Mesenchymal stem cell (in vitro differentiated cells and primary cell): ENCODE results near the gene ACAP1.

ENCODE experiments used
- DNase-seq: peaks from one replicate; pipeline ENCODE4 v3.0.0-alpha.2; 2013
- H2AFZ ChIP-seq: one replicate; pipeline ENCODE4 v1.6.1; 2013; ENCODE audit warnings: low read depth, mild to moderate bottlenecking, control low read depth, inconsistent platforms, low read length, moderate library complexity
- H2AK5ac ChIP-seq: 2 replicates; pipeline ENCODE4 v1.6.1; 2013; ENCODE audit warnings: low read length, moderate library complexity, mild to moderate bottlenecking, inconsistent platforms; ENCODE audit not compliant: severe bottlenecking
- H2BK120ac ChIP-seq: one replicate; pipeline ENCODE4 v1.6.1; 2013; ENCODE audit warnings: low read depth, mild to moderate bottlenecking, inconsistent platforms, low read length, moderate library complexity
- H2BK12ac ChIP-seq, 2 experiments: one replicate each; pipeline ENCODE4 v1.6.1; 2013; ENCODE audit warnings: inconsistent platforms in 2 of 2, low read length in 2 of 2, mild to moderate bottlenecking in 2 of 2, moderate library complexity in 2 of 2, control low read depth in 1 of 2
- H2BK15ac ChIP-seq: one replicate; pipeline ENCODE4 v1.6.1; 2013; ENCODE audit warnings: mild to moderate bottlenecking, low read depth, inconsistent platforms; ENCODE audit not compliant: poor library complexity, severe bottlenecking
- H2BK5ac ChIP-seq: 2 replicates; pipeline ENCODE4 v1.6.1; 2013; ENCODE audit warnings: low read depth, mild to moderate bottlenecking, low read length, control low read depth, inconsistent platforms; ENCODE audit not compliant: poor library complexity, severe bottlenecking
- H3K14ac ChIP-seq, 2 experiments: one replicate each; pipeline ENCODE4 v1.6.1; 2013; ENCODE audit warnings: inconsistent platforms in 2 of 2, low read length in 2 of 2, control low read depth in 1 of 2, mild to moderate bottlenecking in 1 of 2, moderate library complexity in 1 of 2
- H3K18ac ChIP-seq, 2 experiments: one replicate each; pipeline ENCODE4 v1.6.1; 2013; ENCODE audit warnings: inconsistent platforms in 2 of 2, low read length in 2 of 2, control low read depth in 1 of 2, low read depth in 1 of 2, mild to moderate bottlenecking in 1 of 2
- H3K23ac ChIP-seq, 2 experiments: one replicate each; pipeline ENCODE4 v1.6.1; 2013; ENCODE audit warnings: inconsistent platforms in 2 of 2, low read length in 2 of 2, mild to moderate bottlenecking in 2 of 2, moderate library complexity in 2 of 2, control low read depth in 1 of 2
- H3K27ac ChIP-seq: 2 replicates; pipeline ENCODE4 v1.5.1; 2013; ENCODE audit warnings: mild to moderate bottlenecking, moderate library complexity, low read length, control low read depth, inconsistent platforms; ENCODE audit not compliant: poor library complexity, severe bottlenecking
- H3K27me3 ChIP-seq, 2 experiments: 2 replicates each; pipeline versions ENCODE4 v1.6.1 to v1.7.0; 2013; ENCODE audit warnings: low read length in 2 of 2, mild to moderate bottlenecking in 2 of 2, moderate library complexity in 2 of 2, control low read depth in 1 of 2, inconsistent platforms in 1 of 2; ENCODE audit not compliant: control insufficient read depth in 1 of 2, insufficient read depth in 1 of 2
- H3K36me3 ChIP-seq, 2 experiments: 2 replicates each; pipeline versions ENCODE4 v1.6.1 to v1.7.0; 2013; ENCODE audit warnings: low read length in 2 of 2, control low read depth in 1 of 2, inconsistent platforms in 1 of 2, low read depth in 1 of 2, mild to moderate bottlenecking in 1 of 2; ENCODE audit not compliant: insufficient read depth in 2 of 2, control insufficient read depth in 1 of 2
- H3K4ac ChIP-seq, 2 experiments: one replicate each; pipeline ENCODE4 v1.6.1; 2013; ENCODE audit warnings: inconsistent platforms in 2 of 2, low read length in 2 of 2, mild to moderate bottlenecking in 2 of 2, moderate library complexity in 2 of 2, control low read depth in 1 of 2, low read depth in 1 of 2
- H3K4me1 ChIP-seq: 2 replicates; pipeline ENCODE4 v1.6.1; 2013; ENCODE audit warnings: low read depth, low read length, control low read depth; ENCODE audit not compliant: control insufficient read depth, insufficient read depth
- H3K4me2 ChIP-seq: 2 replicates; pipeline ENCODE4 v1.6.1; 2013; ENCODE audit warnings: low read length, mild to moderate bottlenecking, inconsistent platforms; ENCODE audit not compliant: poor library complexity, severe bottlenecking
- H3K4me3 ChIP-seq, 2 experiments: 2 replicates each; pipeline versions ENCODE4 v1.5.1 to v1.7.0; 2013; ENCODE audit warnings: low read length in 2 of 2, mild to moderate bottlenecking in 2 of 2, control low read depth in 1 of 2, low read depth in 1 of 2; ENCODE audit not compliant: insufficient read depth in 1 of 2
- H3K79me1 ChIP-seq: replicated peaks from 2 replicates; pipeline ENCODE4 v1.6.1; 2013; ENCODE audit warnings: mild to moderate bottlenecking, control low read depth, low read length, inconsistent platforms; ENCODE audit not compliant: poor library complexity, severe bottlenecking
- H3K9ac ChIP-seq: 2 replicates; pipeline ENCODE4 v1.7.0; 2013; ENCODE audit warnings: mild to moderate bottlenecking, low read length, moderate library complexity
- H3K9me3 ChIP-seq: 2 replicates; pipeline ENCODE4 v1.7.0; 2013; ENCODE audit warnings: mild to moderate bottlenecking, low read length; ENCODE audit not compliant: control insufficient read depth
- H4K8ac ChIP-seq: one replicate; pipeline ENCODE4 v1.6.1; 2013; ENCODE audit warnings: inconsistent platforms, mild to moderate bottlenecking, low read length, moderate library complexity
- H4K91ac ChIP-seq: one replicate; pipeline ENCODE4 v1.6.1; 2013; ENCODE audit warnings: mild to moderate bottlenecking, low read length, inconsistent platforms
- WGBS: methylation state at CpG from one replicate; pipeline ENCODE4 v1.1.7; 2013; ENCODE audit warnings: mixed read lengths; 5-methylcytosine and 5-hydroxymethylcytosine counted together

The ACAP1 gene

GRCh38 chr17:7388856-7389255, 52.5 kb downstream of the ACAP1 start:
- H3K4me1 ChIP-seq, result peaks cover 23% of the 10 kb centered on the region
- H2BK120ac ChIP-seq, result no peak overlapping the region
- no peaks in the 10 kb centered on the region for H3K9me3 ChIP-seq
- H3K9ac ChIP-seq, result no peak overlapping the region
- no peak overlapping the region for H4K91ac ChIP-seq
- no peaks in the 10 kb centered on the region for H3K27me3 ChIP-seq
- H3K4ac ChIP-seq, result no peak overlapping the region
- H2AFZ ChIP-seq, result no peak overlapping the region
- no peak overlapping the region for H3K4me3 ChIP-seq
- no peak overlapping the region for H3K27ac ChIP-seq
- H3K36me3 ChIP-seq, result peaks cover 46 to 67% of the 10 kb centered on the region in 2 experiments
- no peak overlapping the region for H2AK5ac ChIP-seq
- no peak overlapping the region for H2BK5ac ChIP-seq
- H3K18ac ChIP-seq, result no peak overlapping the region
- H3K4me2 ChIP-seq, result no peak overlapping the region
- no peak for DNase-seq
- H2BK12ac ChIP-seq, result no peak overlapping the region
- no peak overlapping the region for H3K23ac ChIP-seq
- no peak overlapping the region for H2BK15ac ChIP-seq
- WGBS, result 98% methylated on average over 10 of the region's 10 CpGs
- H4K8ac ChIP-seq, result no peak overlapping the region
- H3K79me1 ChIP-seq, result peaks cover 22% of the 10 kb centered on the region
- no peak overlapping the region for H3K14ac ChIP-seq

- H3K4ac ChIP-seq, result no peak overlapping the region
- peaks cover 46 to 67% of the 10 kb centered on the region in 2 experiments for H3K36me3 ChIP-seq
- peak overlapping the region in 1 of 2 experiments; percentile 35 for H3K23ac ChIP-seq
- H2AFZ ChIP-seq, result no peak overlapping the region
- no peak overlapping the region for H3K18ac ChIP-seq
- H3K9me3 ChIP-seq, result no peaks in the 10 kb centered on the region
- WGBS, result 93% methylated on average over 17 of the region's 19 CpGs
- H3K27ac ChIP-seq, result no peak overlapping the region
- no peak overlapping the region for H2BK120ac ChIP-seq
- H3K4me2 ChIP-seq, result no peak overlapping the region
- no peaks in the 10 kb centered on the region for H3K27me3 ChIP-seq
- no peak for DNase-seq
- H2BK15ac ChIP-seq, result no peak overlapping the region
- H3K4me1 ChIP-seq, result peaks cover 21% of the 10 kb centered on the region
- no peak overlapping the region for H3K4me3 ChIP-seq
- no peak overlapping the region for H2AK5ac ChIP-seq
- no peak overlapping the region for H4K8ac ChIP-seq
- H4K91ac ChIP-seq, result peak overlapping the region; percentile 52
- no peak overlapping the region for H3K9ac ChIP-seq
- no peak overlapping the region for H3K14ac ChIP-seq
- peaks cover 22% of the 10 kb centered on the region for H3K79me1 ChIP-seq
- no peak overlapping the region for H2BK5ac ChIP-seq
- H2BK12ac ChIP-seq, result no peak overlapping the region
Measured at GRCh38 chr17:7389924-7390910, 53.9 kb downstream of the ACAP1 start.

- Histone ChIP-seq H3K14ac (no peak overlapping the region), H3K27me3 (no peaks in the 10 kb centered on the region), H3K4me2 (no peak overlapping the region), H3K9ac (no peak overlapping the region), H3K79me1 (peaks cover 22% of the 10 kb centered on the region), H4K91ac (no peak overlapping the region), H3K18ac (no peak overlapping the region), H4K8ac (no peak overlapping the region), H3K4me3 (no peak overlapping the region), H3K36me3 (peaks cover 46 to 63% of the 10 kb centered on the region in 2 experiments), H2BK120ac (no peak overlapping the region), H3K9me3 (no peaks in the 10 kb centered on the region), H3K23ac (no peak overlapping the region), H3K4ac (no peak overlapping the region), H2AK5ac (no peak overlapping the region), H2AFZ (no peak overlapping the region), H2BK15ac (no peak overlapping the region), H2BK12ac (no peak overlapping the region), H3K27ac (no peak overlapping the region), H2BK5ac (no peak overlapping the region), H3K4me1 (peaks cover 21% of the 10 kb centered on the region)
- 71% methylated on average over 2 of the region's 2 CpGs for WGBS
- no peak for DNase-seq
Measured at GRCh38 chr17:7391307-7391706, 55.0 kb downstream of the ACAP1 start.
